IMR-90 (cell line): Measurements from ENCODE around the gene ERC2. TPM values are rescaled to one million over a fixed set of nuclear protein-coding genes. Genes with fewer than 3 reads are reported as not detected.

ENCODE experiments used
- ATAC-seq: fragments of 200-7000 bp; cut with Tn5 transposase; 2 replicates; pipeline ENCODE4 v1.9.1; 2020; ENCODE audit warnings: low read depth, mild to moderate bottlenecking, moderate library complexity
- BruUV-seq: library from RNA; stranded (reverse); fragments of 400-500 nt; replicated peaks from 2 replicates; lab custom pipeline; 2021; lab: Mats Ljungman, UMichigan
- CTCF ChIA-PET: fragments of 300-600 bp; formaldehyde crosslinking; extraction: SDS; loops from one replicate; lab custom pipeline; 2021; ENCODE audit warnings: antibody characterized with exemption; lab: Yijun Ruan, JAX
- POLR2A ChIA-PET: fragments of 300-600 bp; sonication (Branson Sonifier 250); formaldehyde crosslinking; loops from one replicate; lab custom pipeline; 2022; ENCODE audit warnings: antibody characterized with exemption; ENCODE audit not compliant: unreplicated experiment; lab: Charles Lee
- DNase-seq: peaks from one replicate; pipeline ENCODE4 v3.0.0; 2013
- H2AFZ ChIP-seq: replicated peaks from 2 replicates; pipeline ENCODE3; 2013; ENCODE audit warnings: low read length, mild to moderate bottlenecking; ENCODE audit not compliant: poor library complexity
- H2AK5ac ChIP-seq: 2 replicates; pipeline ENCODE4 v1.6.1; 2013; ENCODE audit warnings: low read depth, low read length, inconsistent platforms
- H2AK9ac ChIP-seq: replicated peaks from 2 replicates; pipeline ENCODE3; 2013; ENCODE audit warnings: mild to moderate bottlenecking, low read depth, low read length, moderate library complexity; ENCODE audit not compliant: poor library complexity
- H2BK120ac ChIP-seq: 2 replicates; pipeline ENCODE4 v1.6.1; 2013; ENCODE audit warnings: low read depth, low read length, inconsistent platforms
- H2BK15ac ChIP-seq: 3 replicates; pipeline ENCODE4 v1.6.1; 2013; ENCODE audit warnings: low read depth, low read length, inconsistent platforms
- H2BK20ac ChIP-seq: 2 replicates; pipeline ENCODE4 v1.6.1; 2013; ENCODE audit warnings: low read depth, mild to moderate bottlenecking, inconsistent platforms, low read length, moderate library complexity
- H2BK5ac ChIP-seq: 2 replicates; pipeline ENCODE4 v1.6.1; 2013; ENCODE audit warnings: mild to moderate bottlenecking, low read depth, low read length, inconsistent platforms; ENCODE audit not compliant: poor library complexity, severe bottlenecking
- H3K14ac ChIP-seq: replicated peaks from 2 replicates; pipeline ENCODE4 v1.6.1; 2013; ENCODE audit warnings: low read depth, low read length, inconsistent platforms
- H3K18ac ChIP-seq: 2 replicates; pipeline ENCODE4 v1.6.1; 2013; ENCODE audit warnings: low read depth, low read length, control low read depth
- H3K23ac ChIP-seq: 2 replicates; pipeline ENCODE4 v1.6.1; 2013; ENCODE audit warnings: low read depth, low read length, inconsistent platforms
- H3K27ac ChIP-seq: 2 replicates; pipeline ENCODE4 v1.5.1; 2013; ENCODE audit warnings: mild to moderate bottlenecking, control low read depth, low read length; ENCODE audit not compliant: insufficient read depth
- H3K27me3 ChIP-seq: 2 replicates; pipeline ENCODE4 v1.6.1; 2013; ENCODE audit warnings: low read length; ENCODE audit not compliant: control insufficient read depth, insufficient read depth
- H3K36me3 ChIP-seq: 2 replicates; pipeline ENCODE4 v1.6.1; 2013; ENCODE audit warnings: low read length, mixed read lengths; ENCODE audit not compliant: control insufficient read depth, insufficient read depth
- H3K4ac ChIP-seq: 2 replicates; pipeline ENCODE4 v1.6.1; 2013; ENCODE audit warnings: low read depth, low read length, inconsistent platforms
- H3K4me1 ChIP-seq: 2 replicates; pipeline ENCODE4 v1.6.1; 2013; ENCODE audit warnings: low read length, mixed read lengths; ENCODE audit not compliant: control insufficient read depth, insufficient read depth
- H3K4me2 ChIP-seq: 2 replicates; pipeline ENCODE4 v1.6.1; 2013; ENCODE audit warnings: low read depth, mild to moderate bottlenecking, control low read depth, low read length, moderate library complexity
- H3K4me3 ChIP-seq: 2 replicates; pipeline ENCODE4 v1.5.1; 2013; ENCODE audit warnings: low read depth, mild to moderate bottlenecking, control low read depth, low read length, moderate library complexity; ENCODE audit not compliant: insufficient read depth
- H3K56ac ChIP-seq: 2 replicates; pipeline ENCODE4 v1.6.1; 2013; ENCODE audit warnings: low read length, inconsistent platforms; ENCODE audit not compliant: insufficient read depth; ENCODE audit errors: extremely low read depth
- H3K79me1 ChIP-seq, 2 experiments: 2 replicates each; pipeline ENCODE4 v1.6.1; 2013; ENCODE audit warnings: low read length in 2 of 2, inconsistent platforms in 1 of 2, low read depth in 1 of 2
- H3K9ac ChIP-seq: 2 replicates; pipeline ENCODE4 v1.6.1; 2013; ENCODE audit warnings: low read depth, low read length, control low read depth
- H3K9me1 ChIP-seq: 2 replicates; pipeline ENCODE4 v1.6.1; 2013; ENCODE audit warnings: low read length, inconsistent platforms; ENCODE audit not compliant: insufficient read depth
- H3K9me3 ChIP-seq: 2 replicates; pipeline ENCODE4 v1.6.1; 2013; ENCODE audit warnings: low read length; ENCODE audit not compliant: control insufficient read depth, insufficient read depth
- H4K20me1 ChIP-seq: 2 replicates; pipeline ENCODE4 v1.6.1; 2013; ENCODE audit warnings: low read length, inconsistent platforms; ENCODE audit not compliant: insufficient read depth
- H4K5ac ChIP-seq: 2 replicates; pipeline ENCODE4 v1.6.1; 2013; ENCODE audit warnings: mild to moderate bottlenecking, low read depth, low read length, control low read depth
- H4K8ac ChIP-seq, 2 experiments: 2 replicates each; pipeline ENCODE4 v1.6.1; 2013; ENCODE audit warnings: low read depth in 2 of 2, low read length in 2 of 2, control low read depth in 1 of 2, inconsistent platforms in 1 of 2
- H4K91ac ChIP-seq: 2 replicates; pipeline ENCODE4 v1.6.1; 2013; ENCODE audit warnings: low read depth, low read length, inconsistent platforms; ENCODE audit not compliant: insufficient read depth
- BHLHE40 ChIP-seq: fragments of 150-350 bp; IDR thresholded peaks from 2 replicates; pipeline ENCODE4 v1.6.1; 2016; ENCODE audit warnings: mild to moderate bottlenecking, low read depth, low read length
- CEBPB ChIP-seq: IDR thresholded peaks from 2 replicates; pipeline ENCODE4 v1.6.1; 2012; ENCODE audit warnings: low read depth, low read length, improper control_type of control experiment
- CHD1 ChIP-seq: IDR thresholded peaks from 2 replicates; pipeline ENCODE4 v1.6.1; 2012; ENCODE audit warnings: low read depth, low read length, improper control_type of control experiment
- CTCF ChIP-seq: conservative IDR thresholded peaks from 2 replicates; pipeline ENCODE4 v1.5.1; 2012; ENCODE audit warnings: mild to moderate bottlenecking, low read depth, low read length, improper control_type of control experiment
- ELK1 ChIP-seq: fragments of 150-350 bp; IDR thresholded peaks from 2 replicates; pipeline ENCODE4 v1.6.1; 2016; ENCODE audit warnings: low read depth, mild to moderate bottlenecking, low read length, moderate library complexity, borderline replicate concordance
- FOS ChIP-seq: fragments of 150-350 bp; IDR thresholded peaks from 2 replicates; pipeline ENCODE4 v1.6.1; 2016; ENCODE audit warnings: low read depth, low read length
- MAZ ChIP-seq: IDR thresholded peaks from 2 replicates; pipeline ENCODE4 v1.6.1; 2012; ENCODE audit warnings: low read depth, mild to moderate bottlenecking, low read length, improper control_type of control experiment, moderate library complexity, borderline replicate concordance
- MXI1 ChIP-seq: IDR thresholded peaks from 2 replicates; pipeline ENCODE4 v1.6.1; 2012; ENCODE audit warnings: low read depth, mild to moderate bottlenecking, low read length, moderate library complexity, borderline replicate concordance
- NFE2L2 ChIP-seq: fragments of 150-350 bp; IDR thresholded peaks from 2 replicates; pipeline ENCODE4 v1.6.1; 2016; ENCODE audit warnings: low read depth, mild to moderate bottlenecking, low read length
- POLR2A ChIP-seq: IDR thresholded peaks from 2 replicates; pipeline ENCODE4 v1.6.1; 2012; ENCODE audit warnings: mild to moderate bottlenecking, low read depth, low read length
- RAD21 ChIP-seq: IDR thresholded peaks from 2 replicates; pipeline ENCODE4 v1.6.1; 2012; ENCODE audit warnings: low read length, improper control_type of control experiment
- RCOR1 ChIP-seq: IDR thresholded peaks from 2 replicates; pipeline ENCODE4 v1.6.1; 2012; ENCODE audit warnings: mild to moderate bottlenecking, low read length, improper control_type of control experiment; ENCODE audit not compliant: insufficient replicate concordance
- RFX5 ChIP-seq: IDR thresholded peaks from 2 replicates; pipeline ENCODE4 v1.8.0; 2012; ENCODE audit warnings: low read depth, mild to moderate bottlenecking, low read length, moderate library complexity
- WGBS, 2 experiments: methylation state at CpG; one replicate each; pipeline versions ENCODE4 v1.1.5 to v1.1.7; 2013; ENCODE audit warnings: missing lambda C conversion rate in 2 of 2; ENCODE audit not compliant: insufficient read length in 1 of 2; ENCODE audit errors: extremely low coverage in 2 of 2; 5-methylcytosine and 5-hydroxymethylcytosine counted together
- dilution Hi-C: fragments of 300-500 bp; cut with HindIII; formaldehyde crosslinking; loops from one replicate; pipeline ENCODE4 v1.14.3; 2018; ENCODE audit warnings: low sequenced_read_pairs; ENCODE audit not compliant: unreplicated experiment
- in situ Hi-C: fragments of 300-500 bp; cut with MboI; formaldehyde crosslinking; loops from 3 replicates; pipeline ENCODE4 v1.14.3; 2019; ENCODE audit warnings: low sequenced_read_pairs, inconsistent platforms, mixed read lengths
- intact Hi-C: fragments of 100-400 bp; cut with micrococcal nuclease; formaldehyde crosslinking; loops from 2 replicates; pipeline ENCODE4 v1.10.0; 2022
- polyA plus RNA-seq, 3 experiments: library from polyadenylated mRNA; depleted of rRNA; stranded (reverse); fragments of >200 nt; gene quantifications; 2 replicates each; pipeline ENCODE4 v1.2.3, GENCODE V29; 2012; ENCODE audit warnings: low replicate concordance in 1 of 3
- total RNA-seq: library from RNA; depleted of rRNA; stranded (reverse); fragments of >200 nt; gene quantifications from 2 replicates; pipeline ENCODE4 v1.2.3, GENCODE V29; 2012

Gene ERC2
- total and polyA plus RNA-seq, 2 of the 4 experiments (the other 2 are of a cell fraction): 0.17 to 0.18 TPM

GRCh38 chr3:55498520-55498919 is 969.7 kb downstream of the ERC2 start:
- Histone ChIP-seq H2BK5ac (no peak overlapping the region), H3K4me3 (no peak overlapping the region), H2BK120ac (no peak overlapping the region), H3K79me1 (no peaks in the 10 kb centered on the region), H3K27me3 (no peaks in the 10 kb centered on the region), H4K8ac (no peak overlapping the region), H2AK9ac (no peak overlapping the region), H3K23ac (no peak overlapping the region), H3K4me2 (no peak overlapping the region), H3K18ac (no peak overlapping the region), H3K36me3 (no peaks in the 10 kb centered on the region), H3K4ac (no peak overlapping the region), H2BK15ac (0 out of 3 replicates have a peak overlapping the region, but pooled peaks have one; percentile 40), H3K56ac (no peak overlapping the region), H3K4me1 (peaks cover 2% of the 10 kb centered on the region; the same call in 1 of the 2 replicates), H3K9me3 (no peaks in the 10 kb centered on the region), H2BK20ac (no peak overlapping the region), H3K9ac (no peak overlapping the region), H4K5ac (no peak overlapping the region), H3K9me1 (peaks cover 2% of the 10 kb centered on the region; the same call in 1 of the 2 replicates), H4K20me1 (no peaks in the 10 kb centered on the region), H4K91ac (no peak overlapping the region), H2AK5ac (peak overlapping the region; percentile 4; the same call in 1 of the 2 replicates), H2AFZ (no peak overlapping the region), H3K27ac (no peak overlapping the region), H3K14ac (no peak overlapping the region)
- TF ChIP-seq ELK1 (no peak), MAZ (no peak), NFE2L2 (no peak), FOS (no peak), POLR2A (no peak), CEBPB (no peak), RAD21 (no peak), BHLHE40 (no peak), RFX5 (no peak), MXI1 (no peak), CHD1 (no peak), CTCF (no peak), RCOR1 (no peak)
- CTCF ChIA-PET: no interaction called here
- POLR2A ChIA-PET: no interaction called here
- no peak for ATAC-seq
- BruUV-seq: no TSS peak
- in situ Hi-C loops (no loop called here), dilution Hi-C loops (no loop called here), intact Hi-C loops (no loop called here)
- no peak for DNase-seq
- no CpG with 5 or more reads among the region's 4 CpGs for WGBS, 2 experiments
